GM12878 (cell line): Measurements from ENCODE around the gene MUC5B.

Experiments used
- EP300 ChIP-seq, 2 experiments: fragments of 150-350 bp in 1 of 2; IDR thresholded peaks; 2 replicates each; pipeline ENCODE4 v1.6.1; 2011 to 2012; ENCODE audit warnings: low read depth in 2 of 2, low read length in 2 of 2, borderline replicate concordance in 1 of 2, improper control_type of control experiment in 1 of 2, inconsistent platforms in 1 of 2; ENCODE audit not compliant: control insufficient read depth in 1 of 2
- NFYB ChIP-seq: IDR thresholded peaks from 2 replicates; pipeline ENCODE4 v1.6.1; 2011; ENCODE audit warnings: low read depth, mild to moderate bottlenecking, low read length, improper control_type of control experiment, moderate library complexity; ENCODE audit not compliant: insufficient read depth
- PAX5 ChIP-seq: IDR thresholded peaks from 2 replicates; pipeline ENCODE4 v1.6.1; 2011; ENCODE audit warnings: low read depth, low read length, borderline replicate concordance
- POLR2AphosphoS5 ChIP-seq: IDR thresholded peaks from 2 replicates; pipeline ENCODE4 v1.6.1; 2011; ENCODE audit warnings: mild to moderate bottlenecking, low read length, inconsistent platforms
- SP1 ChIP-seq: IDR thresholded peaks from one replicate; pipeline ENCODE4 v1.6.1; 2011; ENCODE audit warnings: low read depth, low read length
- YY1 ChIP-seq: IDR thresholded peaks from 2 replicates; pipeline ENCODE4 v1.6.1; 2011; ENCODE audit warnings: low read depth, mild to moderate bottlenecking, low read length
- ZNF217 ChIP-seq: fragments of 450-650 bp; IDR thresholded peaks from 2 replicates; pipeline ENCODE4 v1.6.1; 2017; ENCODE audit warnings: antibody characterized with exemption, mild to moderate bottlenecking
- TF ChIP-seq, protein P1 (sequence below), 3 experiments: IDR thresholded peaks in 2 of 3; conservative IDR thresholded peaks in 1 of 3; 2 replicates each; pipeline ENCODE4 v1.5.1; 2011; ENCODE audit warnings: low read depth in 3 of 3, low read length in 3 of 3, mild to moderate bottlenecking in 3 of 3, control low read depth in 2 of 3, moderate library complexity in 2 of 3, inconsistent platforms in 1 of 3, mixed read lengths in 1 of 3; ENCODE audit not compliant: control insufficient read depth in 2 of 3, insufficient read depth in 1 of 3; ENCODE audit errors: extremely low read depth in 1 of 3
- TF ChIP-seq, protein P2 (sequence below): fragments of 450-650 bp; IDR thresholded peaks from 2 replicates; pipeline ENCODE4 v1.6.1; 2016; ENCODE audit warnings: mild to moderate bottlenecking, moderate library complexity, borderline replicate concordance

DNA sequence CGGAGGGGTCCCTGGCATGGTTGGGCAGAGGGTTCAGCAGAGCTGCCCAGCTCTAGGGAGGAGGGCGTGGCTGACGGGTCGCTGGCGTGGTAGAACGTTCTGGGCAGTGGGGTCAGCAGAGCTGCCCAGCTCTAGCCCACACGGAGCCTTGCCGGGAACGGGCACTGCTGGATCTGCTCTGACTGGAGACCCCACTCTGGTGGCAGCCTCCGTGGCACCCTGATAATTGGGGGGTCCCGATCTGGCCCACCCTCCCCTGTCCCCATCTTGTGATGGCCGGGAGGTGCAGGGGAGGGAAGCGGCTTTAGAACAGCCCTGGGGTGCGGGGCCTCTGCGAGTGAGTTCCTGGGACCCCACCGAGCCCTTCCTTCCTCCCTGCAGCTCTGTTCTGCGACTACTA, 43.2 kb upstream of the MUC5B start:
- TF ChIP-seq NFYB = no peak
- TF ChIP-seq YY1 = no peak
- TF ChIP-seq PAX5 = no peak
- TF ChIP-seq, protein P1, sequence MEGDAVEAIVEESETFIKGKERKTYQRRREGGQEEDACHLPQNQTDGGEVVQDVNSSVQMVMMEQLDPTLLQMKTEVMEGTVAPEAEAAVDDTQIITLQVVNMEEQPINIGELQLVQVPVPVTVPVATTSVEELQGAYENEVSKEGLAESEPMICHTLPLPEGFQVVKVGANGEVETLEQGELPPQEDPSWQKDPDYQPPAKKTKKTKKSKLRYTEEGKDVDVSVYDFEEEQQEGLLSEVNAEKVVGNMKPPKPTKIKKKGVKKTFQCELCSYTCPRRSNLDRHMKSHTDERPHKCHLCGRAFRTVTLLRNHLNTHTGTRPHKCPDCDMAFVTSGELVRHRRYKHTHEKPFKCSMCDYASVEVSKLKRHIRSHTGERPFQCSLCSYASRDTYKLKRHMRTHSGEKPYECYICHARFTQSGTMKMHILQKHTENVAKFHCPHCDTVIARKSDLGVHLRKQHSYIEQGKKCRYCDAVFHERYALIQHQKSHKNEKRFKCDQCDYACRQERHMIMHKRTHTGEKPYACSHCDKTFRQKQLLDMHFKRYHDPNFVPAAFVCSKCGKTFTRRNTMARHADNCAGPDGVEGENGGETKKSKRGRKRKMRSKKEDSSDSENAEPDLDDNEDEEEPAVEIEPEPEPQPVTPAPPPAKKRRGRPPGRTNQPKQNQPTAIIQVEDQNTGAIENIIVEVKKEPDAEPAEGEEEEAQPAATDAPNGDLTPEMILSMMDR (IDR thresholded peaks at IDR 0.05 in 2 of 3, conservative IDR thresholded peaks at IDR 0.05 in 1 of 3; ENCODE audit: control insufficient read depth in 2 of 3, extremely low read depth in 1 of 3, insufficient read depth in 1 of 3, low read depth in 3 of 3, low read length in 3 of 3) = no peak
- no peak for TF ChIP-seq POLR2AphosphoS5
- no peak for TF ChIP-seq ZNF217
- no peak for TF ChIP-seq EP300 (IDR thresholded peaks at IDR 0.05; ENCODE audit: borderline replicate concordance in 1 of 2, control insufficient read depth in 1 of 2, low read depth in 2 of 2, low read length in 2 of 2)
- no peak for TF ChIP-seq SP1
- TF ChIP-seq, protein P2, sequence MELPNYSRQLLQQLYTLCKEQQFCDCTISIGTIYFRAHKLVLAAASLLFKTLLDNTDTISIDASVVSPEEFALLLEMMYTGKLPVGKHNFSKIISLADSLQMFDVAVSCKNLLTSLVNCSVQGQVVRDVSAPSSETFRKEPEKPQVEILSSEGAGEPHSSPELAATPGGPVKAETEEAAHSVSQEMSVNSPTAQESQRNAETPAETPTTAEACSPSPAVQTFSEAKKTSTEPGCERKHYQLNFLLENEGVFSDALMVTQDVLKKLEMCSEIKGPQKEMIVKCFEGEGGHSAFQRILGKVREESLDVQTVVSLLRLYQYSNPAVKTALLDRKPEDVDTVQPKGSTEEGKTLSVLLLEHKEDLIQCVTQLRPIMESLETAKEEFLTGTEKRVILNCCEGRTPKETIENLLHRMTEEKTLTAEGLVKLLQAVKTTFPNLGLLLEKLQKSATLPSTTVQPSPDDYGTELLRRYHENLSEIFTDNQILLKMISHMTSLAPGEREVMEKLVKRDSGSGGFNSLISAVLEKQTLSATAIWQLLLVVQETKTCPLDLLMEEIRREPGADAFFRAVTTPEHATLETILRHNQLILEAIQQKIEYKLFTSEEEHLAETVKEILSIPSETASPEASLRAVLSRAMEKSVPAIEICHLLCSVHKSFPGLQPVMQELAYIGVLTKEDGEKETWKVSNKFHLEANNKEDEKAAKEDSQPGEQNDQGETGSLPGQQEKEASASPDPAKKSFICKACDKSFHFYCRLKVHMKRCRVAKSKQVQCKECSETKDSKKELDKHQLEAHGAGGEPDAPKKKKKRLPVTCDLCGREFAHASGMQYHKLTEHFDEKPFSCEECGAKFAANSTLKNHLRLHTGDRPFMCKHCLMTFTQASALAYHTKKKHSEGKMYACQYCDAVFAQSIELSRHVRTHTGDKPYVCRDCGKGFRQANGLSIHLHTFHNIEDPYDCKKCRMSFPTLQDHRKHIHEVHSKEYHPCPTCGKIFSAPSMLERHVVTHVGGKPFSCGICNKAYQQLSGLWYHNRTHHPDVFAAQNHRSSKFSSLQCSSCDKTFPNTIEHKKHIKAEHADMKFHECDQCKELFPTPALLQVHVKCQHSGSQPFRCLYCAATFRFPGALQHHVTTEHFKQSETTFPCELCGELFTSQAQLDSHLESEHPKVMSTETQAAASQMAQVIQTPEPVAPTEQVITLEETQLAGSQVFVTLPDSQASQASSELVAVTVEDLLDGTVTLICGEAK = no peak
